CD1c-positive myeloid dendritic cell (primary cell): ENCODE measurements around the gene ADCY2.
"Not testable (repeated sequence)": the region's sequence is repeated elsewhere in the genome, so short reads cannot be mapped to it uniquely, and the experiment has no call there.

Experiments used
- DNase-seq: peaks from one replicate; pipeline ENCODE4 v3.0.0-alpha.2; 2016; ENCODE audit errors: extremely low spot score

The ADCY2 gene

DNA sequence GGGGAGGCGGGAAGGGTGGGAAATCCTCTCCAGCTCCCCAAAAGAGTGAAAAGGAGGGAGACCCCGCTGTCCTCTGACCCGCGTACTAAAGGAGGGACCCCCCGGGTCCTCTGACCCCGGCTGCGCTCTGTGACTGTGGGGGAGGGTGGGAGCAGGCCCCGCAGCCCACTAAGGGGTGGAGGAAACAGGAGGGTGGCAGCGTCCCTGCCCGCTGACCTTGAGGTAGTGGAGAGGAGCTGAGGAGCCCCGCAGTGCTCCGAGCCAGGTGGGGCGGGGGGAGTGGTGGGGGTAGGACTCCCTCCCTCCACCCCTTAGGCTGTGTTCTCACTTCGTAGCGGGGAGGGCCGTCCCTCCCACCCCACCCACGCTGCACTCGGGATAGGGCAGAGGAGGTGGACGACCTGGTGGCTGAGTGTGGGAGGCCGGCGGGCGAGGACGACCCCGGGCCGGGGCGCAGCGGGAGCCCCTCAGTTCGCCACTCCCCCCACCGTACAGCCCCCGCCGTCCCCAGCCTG lies 449 bp upstream of the ADCY2 start:
- DNase-seq, result no peak

DNA sequence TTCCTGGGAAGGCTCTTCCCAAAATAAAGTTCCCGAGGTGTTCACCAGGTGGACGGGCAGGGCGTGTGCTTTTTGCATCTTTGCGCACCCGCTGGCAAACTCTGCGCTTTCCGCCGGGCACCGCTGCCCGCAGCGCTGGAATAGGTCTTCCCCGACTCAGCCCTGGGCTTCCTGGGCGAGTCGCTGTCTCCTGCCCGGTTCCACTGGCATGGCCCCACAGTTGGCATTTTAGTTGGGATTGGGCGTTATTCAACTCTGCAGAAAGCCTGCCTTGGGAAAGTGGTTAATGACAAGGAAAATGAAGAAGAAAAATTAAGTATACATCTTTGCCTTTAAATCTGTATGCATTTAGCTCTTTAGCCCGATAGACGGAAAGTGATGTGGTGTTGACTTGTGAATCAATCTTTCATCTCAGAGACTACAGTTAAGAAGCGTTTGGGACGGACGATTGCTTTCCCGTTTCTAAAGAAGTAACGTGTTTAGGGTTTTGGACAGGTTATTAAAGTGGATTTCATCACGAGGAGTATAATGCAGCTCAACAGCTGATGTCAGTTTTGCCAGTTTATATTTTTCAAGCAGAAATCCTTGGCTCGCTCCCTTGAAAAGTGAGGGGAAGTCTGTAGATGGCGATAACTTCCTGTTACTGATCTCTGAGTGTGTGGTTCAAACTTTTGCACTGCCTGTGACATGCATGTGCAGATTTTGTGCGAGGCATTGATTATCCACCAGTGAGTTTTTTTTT lies 946 bp downstream of the ADCY2 start:
- DNase-seq, result no peak

DNA sequence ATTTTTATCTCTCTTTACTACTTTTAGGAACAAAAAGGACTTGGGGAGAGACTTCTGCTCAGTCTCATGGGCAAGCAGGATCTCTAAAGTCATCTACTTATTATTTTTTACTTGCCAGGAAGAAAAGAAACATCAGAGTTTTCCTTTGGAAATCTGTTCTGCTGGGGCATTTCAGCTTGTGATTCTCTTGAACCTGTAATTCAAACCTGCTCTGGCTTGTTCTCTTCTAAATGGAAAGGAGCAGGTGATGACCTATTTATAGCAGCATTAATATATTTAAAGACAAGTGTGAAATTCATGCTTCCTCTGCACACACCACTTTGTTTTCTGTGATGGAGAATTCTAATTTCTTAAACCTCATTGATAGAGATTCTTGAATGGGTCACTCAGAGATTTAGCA lies 2.0 kb downstream of the ADCY2 start:
- DNase-seq, result no peak

DNA sequence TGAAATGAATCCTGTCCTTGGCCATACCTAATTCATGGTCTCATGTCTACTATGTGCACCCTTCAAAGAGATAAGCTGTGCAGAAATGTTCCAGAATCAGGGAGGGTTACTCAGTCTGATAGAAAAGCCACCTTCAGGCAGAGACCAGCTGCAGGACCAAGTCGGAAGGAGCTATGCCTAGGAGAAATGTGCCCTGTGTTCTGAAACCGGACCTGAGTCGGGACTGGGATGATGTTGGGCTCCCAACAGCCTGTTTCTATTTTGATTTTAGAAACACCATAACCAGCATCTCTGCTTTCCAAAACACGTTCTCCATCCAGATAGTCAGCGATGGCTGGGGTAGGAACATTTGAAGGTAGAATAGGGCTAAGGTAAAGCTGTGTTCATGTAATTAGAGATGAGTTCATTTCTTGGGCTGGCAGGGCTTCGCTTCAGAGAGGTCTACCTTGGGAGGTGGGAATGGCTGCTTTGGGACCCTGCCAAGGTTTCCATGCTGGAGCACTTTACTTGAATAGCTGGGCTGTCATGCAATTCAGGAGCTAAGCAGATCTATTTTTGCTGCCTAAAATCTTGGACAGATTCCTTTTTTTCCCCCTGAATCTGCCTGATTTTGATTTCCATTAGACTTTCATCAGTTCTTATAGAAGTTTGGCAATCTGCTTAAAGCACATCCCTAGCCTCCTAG lies 2.8 kb downstream of the ADCY2 start:
- no peak for DNase-seq

DNA sequence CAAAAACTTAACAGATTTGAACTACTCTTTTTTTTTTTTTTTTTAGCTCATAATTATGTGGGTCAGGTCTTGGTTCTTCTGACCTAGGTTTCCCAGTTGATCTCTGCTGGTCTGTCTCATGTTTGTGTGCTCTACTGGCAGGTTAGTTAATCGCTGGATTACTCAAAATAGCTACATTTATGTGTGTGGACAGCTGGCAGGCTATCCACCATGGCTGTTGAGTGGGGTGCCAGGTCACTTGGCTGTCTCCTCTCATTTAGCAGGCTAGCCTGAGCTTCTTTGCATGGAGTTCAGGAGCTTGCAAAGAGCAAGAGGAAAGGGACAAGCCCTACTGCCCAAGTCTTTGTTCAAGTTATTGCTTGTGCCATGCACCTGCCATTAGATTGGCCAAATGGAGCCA lies 9.3 kb downstream of the ADCY2 start:
- DNase-seq, result no peak

DNA sequence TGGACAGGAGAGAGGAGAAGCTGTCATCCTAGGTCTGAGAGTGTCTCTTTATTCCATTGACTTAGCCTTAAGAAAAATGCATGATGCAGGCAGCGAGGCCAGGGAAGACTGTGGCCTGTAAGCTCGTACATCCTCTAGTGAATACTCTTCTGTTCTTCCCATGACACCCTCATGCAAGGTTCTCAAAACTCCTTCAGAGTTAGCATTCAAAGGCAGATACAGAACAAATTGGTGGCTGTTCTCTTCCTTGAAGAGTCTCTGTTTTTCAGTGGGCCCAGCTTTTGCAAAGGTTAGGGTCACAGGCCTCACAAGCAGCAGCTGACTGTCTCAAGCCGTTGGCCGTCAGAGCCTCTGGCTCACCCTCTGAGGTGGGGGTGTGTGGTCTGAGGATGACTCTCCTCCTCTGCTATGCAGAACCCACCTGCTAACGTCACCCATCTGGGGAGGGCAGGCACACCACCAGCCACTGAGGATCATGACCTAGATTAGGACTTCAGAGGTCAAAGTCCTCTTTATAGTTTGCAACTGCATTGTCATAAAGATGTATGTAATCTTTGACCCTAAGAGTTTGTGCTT lies 15.1 kb downstream of the ADCY2 start:
- no peak for DNase-seq

DNA sequence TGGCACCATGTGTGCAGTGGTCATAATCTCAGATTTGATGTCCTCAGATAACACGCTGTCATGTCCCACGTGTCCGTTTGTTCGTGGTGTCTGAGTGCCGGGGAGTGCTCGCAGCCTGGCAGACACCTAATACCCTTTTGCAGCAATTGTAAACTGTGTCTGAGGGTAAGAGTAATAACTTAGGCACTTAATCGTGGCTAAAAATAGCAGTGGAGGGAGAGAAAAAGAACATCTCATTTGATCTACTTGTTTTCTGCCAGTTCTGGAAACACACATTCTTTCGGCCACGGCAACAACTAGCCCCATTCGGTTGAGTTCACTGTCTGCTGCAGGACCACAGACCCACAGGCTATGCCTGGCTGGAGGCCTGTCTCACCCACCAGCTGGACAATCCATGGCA lies 16.5 kb downstream of the ADCY2 start:
- DNase-seq, result no peak

DNA sequence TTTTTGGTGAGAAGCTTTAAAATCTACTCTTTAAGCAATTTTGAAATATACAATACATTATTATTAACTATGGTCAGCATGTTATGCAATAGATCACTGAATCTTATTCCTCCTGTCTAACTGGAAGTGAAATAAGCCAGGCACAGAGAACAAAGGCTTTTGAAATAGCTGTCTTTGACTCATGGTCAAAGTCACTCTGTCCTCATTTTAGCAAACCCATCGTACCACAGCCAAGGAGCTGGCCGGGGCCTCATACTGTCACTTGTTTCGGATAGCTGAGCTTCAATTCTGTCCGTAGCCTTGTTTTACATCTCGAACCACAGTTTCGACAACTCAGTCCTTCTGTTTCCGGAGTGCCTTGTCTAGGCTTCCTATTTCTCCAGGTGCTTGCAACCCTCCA lies 19.2 kb downstream of the ADCY2 start:
- no peak for DNase-seq

DNA sequence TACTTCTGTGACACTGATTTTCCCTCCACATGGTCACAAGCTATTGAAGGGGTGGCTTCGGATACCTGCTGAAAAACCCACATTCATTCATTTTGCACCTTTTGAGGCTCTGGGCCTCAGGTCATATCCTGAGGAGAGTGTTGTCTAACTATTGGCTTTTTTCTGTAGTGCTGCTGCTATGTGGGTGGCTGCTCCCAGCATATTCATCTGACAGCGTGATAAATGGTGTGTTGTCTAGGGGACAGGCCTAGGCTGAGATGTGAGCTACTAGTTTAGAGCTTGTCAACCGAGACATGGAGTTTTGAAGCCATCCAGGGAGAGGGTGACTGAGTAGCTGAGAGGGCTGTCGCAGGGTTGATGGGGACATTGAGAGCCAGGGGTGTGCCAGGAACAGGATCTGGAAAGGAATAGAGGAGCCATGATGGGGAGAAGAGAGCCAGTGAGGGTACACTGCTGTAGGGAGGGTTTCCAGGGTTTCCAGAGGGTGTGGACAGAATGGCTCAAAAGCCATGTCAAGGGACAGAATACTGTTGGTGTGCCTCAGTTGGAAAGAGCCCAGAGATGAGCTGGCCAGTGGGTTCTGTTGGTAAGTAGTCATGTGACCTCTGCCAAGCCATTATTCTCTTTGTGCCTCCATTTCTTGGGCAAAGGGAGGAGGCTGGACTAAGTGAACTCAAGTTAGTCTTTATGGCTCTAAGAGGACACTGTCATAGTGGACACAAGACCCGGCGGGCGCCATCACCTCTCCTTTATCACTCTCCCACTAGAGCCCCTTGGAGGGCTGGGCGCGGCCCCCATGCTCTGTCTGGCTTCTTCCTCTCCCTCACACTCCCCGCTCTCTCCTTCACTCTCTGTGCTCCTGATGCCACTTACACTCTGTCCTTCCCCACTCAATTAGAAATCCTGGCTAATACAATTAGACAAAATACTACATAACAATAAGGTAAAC lies 19.9 kb downstream of the ADCY2 start:
- DNase-seq, result no peak

DNA sequence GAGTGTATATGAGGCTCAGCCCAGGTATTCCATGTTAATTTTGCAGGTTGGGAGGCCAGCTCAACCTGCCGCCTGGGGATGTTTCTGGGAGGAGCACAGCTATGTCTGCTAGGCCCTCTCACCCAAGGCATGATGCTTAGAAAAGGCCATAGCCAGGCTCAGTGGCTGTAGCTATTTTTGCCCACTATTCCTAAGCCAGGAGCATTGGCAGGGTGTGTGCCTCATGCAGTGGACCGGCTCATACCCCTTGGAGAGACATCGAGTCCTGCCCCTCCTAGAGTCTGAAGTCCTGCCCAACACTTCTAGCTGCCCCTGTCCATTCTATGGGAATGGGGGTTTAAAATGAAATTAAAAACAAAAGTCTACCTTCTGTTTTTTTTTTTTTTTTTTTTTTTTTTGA lies 22.3 kb downstream of the ADCY2 start:
- DNase-seq, result no peak

DNA sequence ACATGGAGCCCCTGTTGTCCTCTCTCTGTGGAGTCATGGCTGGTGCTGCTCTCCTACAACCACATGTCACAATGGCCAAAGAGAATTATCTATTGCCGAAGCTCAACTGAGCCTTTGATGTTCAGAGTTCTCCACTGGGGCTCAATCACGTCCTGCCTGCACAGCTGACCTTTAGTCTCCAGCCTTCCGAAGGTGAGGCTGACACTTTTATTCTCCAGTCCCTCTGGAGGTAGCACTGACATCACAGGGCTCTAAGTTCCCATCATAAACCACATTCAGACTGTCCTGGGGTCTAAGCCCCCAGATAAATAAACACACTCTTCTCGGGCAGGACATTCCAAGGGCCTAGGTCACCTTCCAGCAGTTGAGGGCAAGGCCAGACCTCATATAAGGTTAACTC lies 23.4 kb downstream of the ADCY2 start:
- DNase-seq, result no peak

DNA sequence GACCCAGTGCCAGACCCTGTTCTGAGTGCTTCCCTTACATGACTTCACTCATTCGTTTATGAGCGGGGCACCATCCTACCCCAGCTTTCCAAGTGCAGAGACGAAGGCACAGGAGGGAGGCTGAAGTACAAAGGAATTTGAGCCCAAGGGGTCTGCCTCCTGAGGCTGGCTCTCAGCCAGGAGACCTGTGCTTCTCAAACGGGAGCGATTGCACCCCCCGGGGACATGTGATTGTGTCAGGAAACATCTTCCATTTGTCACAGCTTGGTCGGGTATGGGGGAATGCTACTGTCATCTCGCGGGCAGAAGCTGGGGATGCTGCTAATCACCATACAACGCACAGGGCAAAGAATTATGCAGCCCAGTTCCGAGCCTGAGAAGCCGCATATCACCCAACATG lies 23.9 kb downstream of the ADCY2 start:
- no peak for DNase-seq

DNA sequence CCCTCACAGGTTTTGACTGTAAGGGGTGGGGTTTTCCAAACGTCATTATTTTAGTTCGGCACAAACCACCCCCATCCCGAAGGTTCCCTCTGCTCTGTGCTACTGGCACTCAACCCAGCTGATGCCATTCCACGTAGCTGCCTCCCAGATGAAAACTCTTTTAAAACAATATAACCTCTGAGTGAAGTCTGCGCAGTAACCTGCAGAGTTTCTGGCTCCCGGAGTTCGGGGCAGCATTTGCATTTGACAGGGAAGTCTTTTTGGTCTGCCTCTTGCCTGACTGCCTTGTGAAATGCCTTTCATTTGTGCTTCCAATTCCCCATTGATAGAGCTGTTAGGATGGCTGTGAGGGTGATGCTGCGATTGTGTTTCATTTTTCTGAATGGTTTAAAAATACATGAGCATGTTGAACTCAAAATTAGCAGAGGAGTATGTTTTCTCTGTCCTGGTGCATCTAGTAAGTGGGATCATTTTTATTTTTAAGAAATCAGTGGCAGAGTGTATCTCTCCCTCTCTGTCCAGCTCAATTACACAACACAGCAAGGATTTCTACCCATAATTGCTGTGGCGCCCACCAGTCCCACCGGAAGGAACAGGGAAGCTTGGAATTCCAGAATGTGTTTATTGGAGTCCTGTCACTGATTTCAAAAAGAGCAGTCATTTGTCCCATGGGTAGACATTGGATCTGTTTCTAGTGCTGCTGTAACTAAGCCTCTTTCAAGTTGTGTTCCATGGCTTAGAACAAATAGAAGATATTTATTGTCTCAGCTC lies 24.8 kb downstream of the ADCY2 start:
- DNase-seq, result no peak

DNA sequence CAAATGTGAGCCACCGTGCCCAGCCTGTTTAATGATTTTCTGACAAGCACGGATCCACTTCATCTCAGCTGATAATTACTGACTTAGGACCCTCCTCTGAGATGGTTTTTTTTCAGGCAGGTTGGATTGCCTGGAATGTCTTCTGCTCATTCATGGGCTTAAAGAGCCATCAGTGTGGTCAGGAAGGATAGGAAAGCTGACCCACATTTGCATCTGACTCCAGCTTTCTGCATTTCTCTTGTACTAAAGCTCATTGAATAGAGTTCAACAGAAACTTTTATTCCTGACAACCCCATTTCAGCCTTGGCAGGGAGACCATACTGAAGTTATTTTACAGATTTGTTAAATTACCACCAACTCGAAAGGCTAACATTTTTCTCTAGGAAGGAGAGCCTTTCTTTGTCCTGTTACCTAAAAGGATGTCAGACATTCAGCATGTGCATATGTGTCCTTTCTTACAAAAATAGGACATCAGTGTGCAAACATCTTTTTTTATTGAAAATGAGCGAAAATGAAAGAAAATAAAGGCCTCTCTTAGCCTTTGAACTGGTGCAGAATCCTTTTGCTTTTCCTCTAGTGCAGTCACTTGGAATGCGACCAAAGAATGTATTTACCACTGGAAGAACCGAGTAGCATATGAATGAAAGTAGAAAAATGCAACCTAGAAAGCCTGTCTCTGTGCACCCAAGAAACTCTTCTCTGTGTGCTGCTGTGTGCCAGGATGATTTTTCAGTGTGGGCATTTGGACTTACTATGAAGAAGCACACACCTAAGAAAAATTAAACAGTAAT lies 26.6 kb downstream of the ADCY2 start:
- DNase-seq, result no peak

DNA sequence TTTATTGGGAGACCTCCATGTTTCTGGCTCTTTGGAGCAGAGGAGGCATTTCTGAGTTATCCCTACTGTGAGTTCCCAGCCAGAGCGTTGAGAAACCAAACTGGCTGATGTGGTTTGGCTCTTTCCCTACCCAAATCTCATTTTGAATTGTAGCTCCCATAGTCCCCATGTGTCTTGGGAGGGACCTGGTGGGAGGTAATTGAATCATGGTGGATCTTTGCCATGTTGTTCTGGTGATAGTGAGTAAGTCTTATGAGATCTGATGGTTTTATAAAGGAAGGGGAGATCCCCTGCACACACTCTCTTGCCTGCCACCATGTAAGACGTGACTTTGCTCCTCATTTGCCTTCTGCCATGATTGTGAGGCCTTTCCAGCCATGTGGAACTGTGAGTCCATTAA lies 27.3 kb downstream of the ADCY2 start:
- not testable (repeated sequence) for DNase-seq

DNA sequence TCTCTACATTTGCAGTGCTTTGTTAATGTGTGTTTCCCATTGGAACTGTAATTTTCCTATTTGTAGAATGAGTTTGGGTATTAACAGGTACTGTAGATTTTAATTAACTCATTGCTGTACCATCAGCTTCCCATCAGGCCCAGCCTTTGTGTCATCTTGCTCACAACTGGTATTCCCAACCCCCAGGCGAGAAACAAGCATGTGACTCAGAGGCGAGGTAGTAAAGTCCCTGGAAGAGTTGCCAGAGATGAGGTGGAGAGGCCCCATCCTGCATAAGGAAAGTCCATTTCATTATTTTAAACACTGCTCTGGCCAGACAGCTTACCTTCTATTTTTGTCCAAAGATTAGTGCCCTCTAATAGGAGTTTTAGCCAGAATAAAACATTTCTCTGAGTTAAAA lies 29.9 kb downstream of the ADCY2 start:
- DNase-seq, result no peak

DNA sequence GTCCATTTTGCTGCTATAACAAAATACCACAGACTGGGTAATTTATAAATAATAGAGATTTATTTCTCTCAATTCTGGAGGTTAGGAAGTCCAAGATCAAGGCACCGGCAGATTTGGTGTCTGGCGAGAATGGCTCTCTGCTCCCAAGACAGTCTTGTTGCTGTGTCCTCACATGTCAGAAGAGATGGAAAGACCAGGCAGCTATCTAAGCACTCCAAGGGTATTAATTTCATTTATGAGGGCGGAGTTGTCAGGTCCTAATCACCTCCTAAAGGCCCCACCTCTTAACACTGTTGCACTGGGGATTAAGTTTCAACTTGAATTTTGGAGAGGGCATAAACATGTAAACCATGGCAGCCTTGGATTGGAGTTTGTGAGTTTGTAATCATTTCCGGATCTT lies 30.3 kb downstream of the ADCY2 start:
- DNase-seq, result no peak

DNA sequence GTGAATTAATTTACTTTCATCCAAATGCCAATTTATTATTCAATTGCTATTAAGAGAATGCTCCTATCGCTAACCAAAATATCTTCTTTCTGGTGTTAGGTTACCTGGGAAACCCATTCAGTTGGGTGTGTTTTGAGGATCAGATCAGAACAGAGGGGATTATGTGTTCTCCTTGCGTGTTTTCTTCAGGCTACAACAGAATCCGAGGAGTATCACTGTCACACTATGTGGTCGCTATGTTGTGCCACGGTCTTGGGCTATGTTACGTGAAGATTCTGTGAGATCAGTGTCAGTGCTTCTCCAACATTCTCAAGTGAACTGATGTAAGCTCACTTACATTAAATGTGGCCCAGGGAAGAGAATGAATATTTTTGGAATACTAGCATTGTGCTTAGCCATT lies 39.0 kb downstream of the ADCY2 start:
- no peak for DNase-seq

DNA sequence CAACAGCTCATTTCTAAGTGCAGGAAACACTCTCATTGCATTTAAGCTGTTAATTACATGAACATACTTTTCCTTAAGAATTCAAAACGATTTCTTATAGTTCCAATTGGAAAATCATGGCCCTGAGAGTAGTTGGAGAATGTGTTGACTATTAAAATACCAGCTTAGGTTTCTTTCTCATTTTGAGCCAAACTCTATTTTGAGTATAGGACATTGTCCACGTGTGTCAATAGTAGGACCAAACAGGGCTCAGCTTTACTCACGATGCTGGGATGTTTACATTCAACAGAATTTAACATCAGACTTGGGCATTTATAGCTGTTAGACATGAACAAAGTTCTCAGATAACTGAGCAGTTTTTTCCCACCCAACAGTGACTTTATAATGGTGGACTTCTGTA lies 39.6 kb downstream of the ADCY2 start:
- DNase-seq, result no peak

DNA sequence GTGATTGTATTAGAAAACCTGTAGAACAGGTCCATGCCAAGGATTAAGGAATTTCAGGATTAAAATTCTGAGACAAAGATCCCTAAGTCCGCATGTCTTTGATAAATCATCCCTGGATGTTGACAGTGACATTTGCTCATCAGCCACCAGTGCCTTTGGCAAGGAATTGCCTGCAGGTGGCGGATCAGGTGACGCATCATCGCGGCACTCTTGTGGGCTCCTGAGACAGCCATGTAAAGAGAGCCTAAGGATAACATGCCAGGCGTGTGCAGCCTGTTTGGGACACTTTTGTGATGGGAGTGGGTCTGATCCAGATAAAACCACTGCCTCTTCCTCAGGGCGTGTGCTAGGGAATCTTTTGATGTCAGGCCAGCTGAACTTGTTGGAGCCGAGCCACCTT lies 40.6 kb downstream of the ADCY2 start:
- no peak for DNase-seq
